Measurements from ENCODE around the gene CDCA8. TPM values are rescaled to one million over a fixed set of nuclear protein-coding genes. Genes with fewer than 3 reads are reported as not detected.

CDCA8 gene
- total RNA-seq, 1 experiment from 2014 or later, result 48.5 TPM

GRCh38 chr1:37714689-37715088 lies 22.4 kb downstream of the CDCA8 start:
- H3K4me1 ChIP-seq (ENCODE audit: insufficient read depth, low read length), result no peaks in the 10 kb centered on the region
- Mint-ChIP-seq H3K4me1 (no peaks in the 10 kb centered on the region), H3K36me3 (ENCODE audit: insufficient read depth in 1 of 3, low read depth in 3 of 3) (peaks cover 0 to 5% (median 2%) of the 10 kb centered on the region in 3 experiments; a peak in 4 of 7 replicates), H3K27ac (no peak overlapping the region), H3K27me3 (ENCODE audit: low read depth) (peaks cover 2% of the 10 kb centered on the region), H3K9me3 (no peaks in the 10 kb centered on the region), H3K4me3 (no peak overlapping the region)
- no peaks in the 10 kb centered on the region for H3K9me3 ChIP-seq (ENCODE audit: control insufficient read depth, low read depth, low read length)
- H3K4ac ChIP-seq (ENCODE audit: low read depth, low read length), result no peak overlapping the region
- H2BK120ac ChIP-seq (ENCODE audit: low read depth, low read length, poor library complexity, severe bottlenecking), result no peak overlapping the region
- no peak for TF ChIP-seq CTCF (conservative IDR thresholded peaks at IDR 0.05)
- H3K23me2 ChIP-seq (ENCODE audit: insufficient read length, low read depth, low read length, poor library complexity, severe bottlenecking), result no peaks in the 10 kb centered on the region
- H3K18ac ChIP-seq (ENCODE audit: insufficient read length, low read depth, low read length), result no peak overlapping the region
- H3K79me1 ChIP-seq (ENCODE audit: insufficient read depth, low read depth, low read length, poor library complexity, severe bottlenecking), result no peaks in the 10 kb centered on the region
- H3K9ac ChIP-seq (ENCODE audit: extremely low read depth, insufficient read length, low read length), result no peak overlapping the region
- no peaks in the 10 kb centered on the region for H3K27me3 ChIP-seq (ENCODE audit: insufficient read depth, low read length)
- no peak overlapping the region for H3K56ac ChIP-seq (ENCODE audit: insufficient read length, low read depth, low read length)
- DNase-seq, result no peak
- H3K23ac ChIP-seq (ENCODE audit: insufficient read length, low read depth, low read length), result no peak overlapping the region
- H3K79me2 ChIP-seq (ENCODE audit: insufficient read depth, low read length), result no peaks in the 10 kb centered on the region
- H2BK15ac ChIP-seq (ENCODE audit: low read depth, low read length), result no peak overlapping the region
- no peak overlapping the region for H2BK20ac ChIP-seq (ENCODE audit: low read depth, low read length, poor library complexity, severe bottlenecking)
- no peak overlapping the region for H3K14ac ChIP-seq (ENCODE audit: insufficient read depth, low read length)
- no CpG with 5 or more reads among the region's 4 CpGs for WGBS (ENCODE audit: extremely low coverage, insufficient read length, low lambda C conversion rate)
- no peak overlapping the region for H2AK5ac ChIP-seq (ENCODE audit: insufficient read length, low read length)
- H4K91ac ChIP-seq (ENCODE audit: insufficient read length, low read depth, low read length), result no peak overlapping the region
- no peak overlapping the region for H2BK12ac ChIP-seq (ENCODE audit: insufficient read length, low read depth, low read length)
- H3K4me2 ChIP-seq (ENCODE audit: insufficient read depth, insufficient read length, low read length), result no peak overlapping the region
- H3T11ph ChIP-seq (ENCODE audit: low read length), result no peak overlapping the region
- no peak overlapping the region for H2BK5ac ChIP-seq (ENCODE audit: insufficient read length, low read length)
- no peaks in the 10 kb centered on the region for H4K20me1 ChIP-seq (ENCODE audit: control insufficient read depth, insufficient read depth, insufficient read length)
- no peak overlapping the region for H4K8ac ChIP-seq (replicated peaks; ENCODE audit: insufficient read length, low read depth, low read length)
- H3K27ac ChIP-seq (ENCODE audit: insufficient read length, low read depth, low read length), result no peak overlapping the region
- H4K5ac ChIP-seq (ENCODE audit: insufficient read length, low read depth, low read length), result no peak overlapping the region
- no peak overlapping the region for H2AFZ ChIP-seq (ENCODE audit: low read length)
